Pons (tissue), 1 donor: ENCODE results near the gene CTBP2.

ENCODE experiments used
- DNase-seq: peaks from one replicate; pipeline ENCODE4 v3.0.0-alpha.2; 2016; ENCODE audit warnings: low spot score

The CTBP2 gene

GRCh38 chr10:125106586-125106985 lies 53.8 kb downstream of the CTBP2 start:
- DNase-seq: no peak

- DNase-seq: no peak
These were observed 54.6 kb downstream of the CTBP2 start for GRCh38 chr10:125105706-125106255.

GRCh38 chr10:125105155-125105554 lies 55.2 kb downstream of the CTBP2 start:
- no peak for DNase-seq

- no peak for DNase-seq
These were observed 55.8 kb downstream of the CTBP2 start for GRCh38 chr10:125104559-125104958.

GRCh38 chr10:125103924-125104323 lies 56.4 kb downstream of the CTBP2 start:
- DNase-seq: no peak

GRCh38 chr10:125103466-125103865 lies 56.9 kb downstream of the CTBP2 start:
- DNase-seq: no peak

GRCh38 chr10:125102821-125103220 lies 57.5 kb downstream of the CTBP2 start:
- no peak for DNase-seq

GRCh38 chr10:125102246-125102645 lies 58.1 kb downstream of the CTBP2 start:
- DNase-seq: no peak

- DNase-seq: no peak
These were observed 58.8 kb downstream of the CTBP2 start for GRCh38 chr10:125101581-125101980.

- DNase-seq: no peak
These were observed 59.3 kb downstream of the CTBP2 start for GRCh38 chr10:125101049-125101448.

- no peak for DNase-seq
These were observed 62.8 kb downstream of the CTBP2 start for GRCh38 chr10:125097409-125098070.

- DNase-seq: no peak
These were observed 63.4 kb downstream of the CTBP2 start for GRCh38 chr10:125096975-125097374.

- DNase-seq: no peak
These were observed 64.0 kb downstream of the CTBP2 start for GRCh38 chr10:125096371-125096770.

- DNase-seq: no peak
These were observed 64.6 kb downstream of the CTBP2 start for GRCh38 chr10:125095776-125096175.

- no peak for DNase-seq
These were observed 65.1 kb downstream of the CTBP2 start for GRCh38 chr10:125095228-125095627.

GRCh38 chr10:125094806-125095205 lies 65.6 kb downstream of the CTBP2 start:
- no peak for DNase-seq

- DNase-seq: no peak
These were observed 66.2 kb downstream of the CTBP2 start for GRCh38 chr10:125093974-125094705.

GRCh38 chr10:125093199-125093973 lies 67.0 kb downstream of the CTBP2 start:
- DNase-seq: no peak

GRCh38 chr10:125092564-125093031 lies 67.8 kb downstream of the CTBP2 start:
- DNase-seq: no peak

GRCh38 chr10:125091891-125092290 lies 68.5 kb downstream of the CTBP2 start:
- no peak for DNase-seq

GRCh38 chr10:125089469-125089868 lies 70.9 kb downstream of the CTBP2 start:
- DNase-seq: no peak

- DNase-seq: no peak
These were observed 72.5 kb downstream of the CTBP2 start for GRCh38 chr10:125087897-125088215.
